WTC11 (cell line): Measurements from ENCODE around the gene CFAP92. TPM values are rescaled to one million over a fixed set of nuclear protein-coding genes. Genes with fewer than 3 reads are reported as not detected.
A peak's percentile ranks its signal among the peaks of the same experiment; 100 is the strongest.

Experiments used
- ATF6 ChIP-seq: sonication (generic); formaldehyde crosslinking; IDR thresholded peaks from 2 replicates; pipeline ENCODE4 v1.8.1; 2023; ENCODE audit warnings: mild to moderate bottlenecking, missing genetic modification reagents
- ETV6 ChIP-seq: sonication (generic); formaldehyde crosslinking; IDR thresholded peaks from 2 replicates; pipeline ENCODE4 v1.8.1; 2022; ENCODE audit warnings: mild to moderate bottlenecking, missing genetic modification reagents
- GRHL2 ChIP-seq: fragments of 250-450 bp; sonication (Bioruptor Pico); IDR thresholded peaks from 2 replicates; pipeline ENCODE4 v1.8.0; 2022; ENCODE audit warnings: mild to moderate bottlenecking, moderate library complexity; ENCODE audit not compliant: insufficient replicate concordance, severe bottlenecking
- GTF2I ChIP-seq: fragments of 250-450 bp; sonication (Bioruptor Pico); conservative IDR thresholded peaks from 2 replicates; pipeline ENCODE4 v1.4.0; 2021; ENCODE audit warnings: mild to moderate bottlenecking
- NFATC4 ChIP-seq: fragments of 250-450 bp; sonication (Bioruptor Pico); IDR thresholded peaks from 2 replicates; pipeline ENCODE4 v1.9.0; 2021; ENCODE audit warnings: mild to moderate bottlenecking
- NFE2L1 ChIP-seq: sonication (generic); formaldehyde crosslinking; IDR thresholded peaks from 2 replicates; pipeline ENCODE4 v1.8.1; 2023; ENCODE audit warnings: missing genetic modification reagents
- SMAD3 ChIP-seq: sonication (generic); formaldehyde crosslinking; IDR thresholded peaks from 2 replicates; pipeline ENCODE4 v1.8.0; 2022; ENCODE audit warnings: missing genetic modification reagents, mild to moderate bottlenecking, borderline replicate concordance
- SOX15 ChIP-seq: fragments of 250-450 bp; sonication (Bioruptor Pico); IDR thresholded peaks from 2 replicates; pipeline ENCODE4 v1.9.0; 2021; ENCODE audit warnings: mild to moderate bottlenecking
- SP1 ChIP-seq: sonication (generic); formaldehyde crosslinking; conservative IDR thresholded peaks from 2 replicates; pipeline ENCODE4 v1.8.1; 2022; ENCODE audit warnings: missing genetic modification reagents
- STAT6 ChIP-seq: sonication (generic); formaldehyde crosslinking; conservative IDR thresholded peaks from 2 replicates; pipeline ENCODE4 v1.8.1; 2023; ENCODE audit warnings: mild to moderate bottlenecking, low read depth, missing genetic modification reagents, moderate library complexity
- TCF7 ChIP-seq: sonication (generic); formaldehyde crosslinking; IDR thresholded peaks from 2 replicates; pipeline ENCODE4 v1.8.0; 2022; ENCODE audit warnings: mild to moderate bottlenecking, low read depth, missing genetic modification reagents, moderate library complexity
- TEAD1 ChIP-seq: sonication (generic); formaldehyde crosslinking; IDR thresholded peaks from 2 replicates; pipeline ENCODE4 v1.8.0; 2022; ENCODE audit warnings: mild to moderate bottlenecking, missing genetic modification reagents
- TEAD4 ChIP-seq: sonication (generic); formaldehyde crosslinking; IDR thresholded peaks from 2 replicates; pipeline ENCODE4 v1.8.0; 2022; ENCODE audit warnings: mild to moderate bottlenecking, missing genetic modification reagents
- USF1 ChIP-seq: sonication (generic); formaldehyde crosslinking; IDR thresholded peaks from 2 replicates; pipeline ENCODE4 v1.8.0; 2022; ENCODE audit warnings: mild to moderate bottlenecking, missing genetic modification reagents
- USF2 ChIP-seq: sonication (generic); formaldehyde crosslinking; IDR thresholded peaks from 2 replicates; pipeline ENCODE4 v1.8.1; 2023; ENCODE audit warnings: mild to moderate bottlenecking, missing genetic modification reagents, moderate library complexity
- ZBTB43 ChIP-seq: sonication (generic); formaldehyde crosslinking; IDR thresholded peaks from 2 replicates; pipeline ENCODE4 v1.8.1; 2023; ENCODE audit warnings: mild to moderate bottlenecking, missing genetic modification reagents
- ZNF219 ChIP-seq: sonication (generic); formaldehyde crosslinking; IDR thresholded peaks from 2 replicates; pipeline ENCODE4 v1.8.0; 2023; ENCODE audit warnings: missing genetic modification reagents, mild to moderate bottlenecking, borderline replicate concordance
- ZNF317 ChIP-seq: sonication (generic); formaldehyde crosslinking; IDR thresholded peaks from 2 replicates; pipeline ENCODE4 v1.8.1; 2023; ENCODE audit warnings: low read depth, mild to moderate bottlenecking, moderate library complexity, missing genetic modification reagents, borderline replicate concordance
- ZNF512 ChIP-seq: sonication (generic); formaldehyde crosslinking; IDR thresholded peaks from 2 replicates; pipeline ENCODE4 v1.8.1; 2022; ENCODE audit warnings: missing genetic modification reagents, borderline replicate concordance
- ZNF532 ChIP-seq: fragments of 250-450 bp; sonication (Bioruptor Pico); IDR thresholded peaks from 2 replicates; pipeline ENCODE4 v1.9.0; 2021; ENCODE audit warnings: mild to moderate bottlenecking, borderline replicate concordance
- total RNA-seq: library from RNA; stranded (reverse); gene quantifications from 3 replicates; pipeline ENCODE4 v1.2.3, GENCODE V29; 2021

Gene CFAP92
- total RNA-seq, 1 experiment from 2014 or later = 2.9 TPM

GRCh38 chr3:128879125-128879969 lies 114.5 kb downstream of the CFAP92 start, which contains the start of gene ACAD9 (continued):
- peak; percentile 99 for TF ChIP-seq USF2 (CRISPR knock-in tag)
- TF ChIP-seq SOX15 (CRISPR knock-in tag) = no peak
- peak; percentile 93; the same call in 1 of the 2 replicates for TF ChIP-seq ZNF532 (CRISPR knock-in tag)
- TF ChIP-seq ZNF219 (CRISPR knock-in tag) = peak; percentile 16; the same call in 1 of the 2 replicates
- no peak for TF ChIP-seq GTF2I (CRISPR knock-in tag)
- no peak for TF ChIP-seq ATF6 (CRISPR knock-in tag)
- TF ChIP-seq GRHL2 (CRISPR knock-in tag) = no peak
- TF ChIP-seq NFE2L1 (CRISPR knock-in tag) = peak; percentile 98
- TF ChIP-seq ZBTB43 (CRISPR knock-in tag) = peak; percentile 94
- peak; percentile 91; the same call in 1 of the 2 replicates for TF ChIP-seq TCF7 (CRISPR knock-in tag)
- TF ChIP-seq ZNF512 (CRISPR knock-in tag) = no peak
- TF ChIP-seq STAT6 (CRISPR knock-in tag) = no peak
- TF ChIP-seq NFATC4 = no peak
- TF ChIP-seq ZNF317 (CRISPR knock-in tag) = 0 out of 2 replicates have a peak, but pooled peaks have one; percentile 32
- peak; percentile 99 for TF ChIP-seq USF1 (CRISPR knock-in tag)
- no peak; the same call in 1 of the 2 replicates for TF ChIP-seq TEAD4 (CRISPR knock-in tag)
- TF ChIP-seq SP1 (CRISPR knock-in tag) = peak; percentile 94
- peak; percentile 96 for TF ChIP-seq SMAD3 (CRISPR knock-in tag)
- peak; percentile 97 for TF ChIP-seq ETV6 (CRISPR knock-in tag)
- peak; percentile 84 for TF ChIP-seq TEAD1 (CRISPR knock-in tag)
